Lung (tissue), 12 donors: ENCODE measurements around the gene NPEPL1. TPM values are rescaled to one million over a fixed set of nuclear protein-coding genes. Genes with fewer than 3 reads are reported as not detected.
A peak's percentile ranks its signal among the peaks of the same experiment; 100 is the strongest.

Experiments used
- ATAC-seq: fragments of 200-7000 bp; cut with Tn5 transposase; one replicate; pipeline ENCODE4 v1.9.1; 2020; ENCODE audit warnings: moderate number of reproducible peaks; ENCODE audit not compliant: insufficient read depth, low FRiP score
- DNase-seq, 3 donors: peaks; one replicate each; pipeline ENCODE4 v3.0.0-alpha.2; 2013 to 2017
- H3K27ac ChIP-seq, 2 donors: one replicate each; pipeline ENCODE4 v1.5.1; 2013; ENCODE audit warnings: mild to moderate bottlenecking in 2 of 2, moderate library complexity in 2 of 2, control low read depth in 1 of 2, inconsistent platforms in 1 of 2, low read depth in 1 of 2, low read length in 1 of 2
- H3K27me3 ChIP-seq, 3 donors: one replicate each; pipeline ENCODE4 v1.5.1; 2013; ENCODE audit warnings: low read length in 2 of 3; ENCODE audit not compliant: control insufficient read depth in 3 of 3, insufficient read depth in 3 of 3
- H3K36me3 ChIP-seq, 4 donors: one replicate each; pipeline ENCODE4 v1.5.1; 2013; ENCODE audit warnings: low read length in 4 of 4, mild to moderate bottlenecking in 1 of 4, moderate library complexity in 1 of 4; ENCODE audit not compliant: control insufficient read depth in 4 of 4, insufficient read depth in 4 of 4
- H3K4me1 ChIP-seq, 5 donors: one replicate each; pipeline ENCODE4 v1.5.1; 2013; ENCODE audit warnings: low read length in 5 of 5, mild to moderate bottlenecking in 2 of 5, moderate library complexity in 1 of 5; ENCODE audit not compliant: control insufficient read depth in 5 of 5, insufficient read depth in 5 of 5
- H3K4me3 ChIP-seq: one replicate; pipeline ENCODE4 v1.5.1; 2013; ENCODE audit warnings: mild to moderate bottlenecking, control low read depth, moderate library complexity
- H3K9ac ChIP-seq, 2 donors: one replicate each; pipeline ENCODE4 v1.5.1; 2013; ENCODE audit warnings: low read length in 2 of 2, control low read depth in 1 of 2; ENCODE audit not compliant: insufficient read depth in 1 of 2
- H3K9me3 ChIP-seq, 4 donors: one replicate each; pipeline ENCODE4 v1.5.1; 2013; ENCODE audit warnings: low read length in 3 of 4, mild to moderate bottlenecking in 1 of 4, moderate library complexity in 1 of 4; ENCODE audit not compliant: control insufficient read depth in 4 of 4, insufficient read depth in 3 of 4
- WGBS, 2 donors: extraction: QIAGEN DNeasy Blood & Tissue Kit; methylation state at CpG; one replicate each; pipeline ENCODE4 v1.1.7; 2013; 5-methylcytosine and 5-hydroxymethylcytosine counted together
- polyA plus RNA-seq, 2 donors: library from polyadenylated mRNA; stranded (reverse); fragments of 200-250 nt; gene quantifications; one replicate each; pipeline ENCODE4 v1.2.1, GENCODE V29; 2013
- total RNA-seq, 2 donors: library from RNA; depleted of rRNA in 1 of 2; stranded (reverse); fragments of >200 nt in 1 of 2; gene quantifications; one replicate each; pipeline ENCODE4 v1.2.1, GENCODE V29; 2014 to 2021
- TF ChIP-seq, protein P1 (sequence below): IDR thresholded peaks from 2 replicates; pipeline ENCODE4 v1.5.1; 2012; ENCODE audit warnings: mild to moderate bottlenecking; ENCODE audit errors: control extremely low read depth, extremely low read depth
- donor health status: control.
- donor health status: control.
- donor health status: Bipolar disorder and iron deficiency.
- donor health status: healthy.
- donor health status: DM: yes; HTN: yes; CAD: no.

The NPEPL1 gene
- total and polyA plus RNA-seq, 4 donors = 24.3 to 46.2 (median 41.2) TPM

DNA sequence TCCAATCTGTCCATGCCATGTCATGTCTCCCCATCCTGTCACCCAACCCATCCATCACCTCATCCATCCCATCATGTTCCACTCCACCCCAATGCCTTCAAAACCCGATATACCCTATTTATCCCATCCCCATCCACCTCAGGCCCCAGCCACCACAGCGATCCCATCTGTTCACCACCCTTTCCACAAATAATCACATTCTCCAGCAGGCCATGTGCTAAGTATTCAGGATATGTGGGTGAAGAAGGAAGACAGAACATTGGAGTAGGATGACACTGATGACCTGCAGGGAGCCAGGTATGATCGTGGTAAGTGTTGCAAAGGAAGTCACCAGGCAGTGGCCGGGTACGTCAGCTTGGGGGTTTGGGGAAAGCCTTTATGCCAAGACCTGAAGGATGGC lies 48.8 kb downstream of the NPEPL1 start:
- ATAC-seq = no peak
- no peaks in the 10 kb centered on the region for H3K36me3 ChIP-seq
- H3K27ac ChIP-seq = no peak overlapping the region
- H3K9me3 ChIP-seq = peaks cover 0 to 5% (median 0%) of the 10 kb centered on the region in 4 donors
- no peaks in the 10 kb centered on the region for H3K27me3 ChIP-seq
- H3K4me1 ChIP-seq = peaks cover 0 to 31% (median 7%) of the 10 kb centered on the region in 5 donors
- no peak overlapping the region for H3K4me3 ChIP-seq
- H3K9ac ChIP-seq = no peak overlapping the region
- DNase-seq = no peak
- TF ChIP-seq, protein P1, sequence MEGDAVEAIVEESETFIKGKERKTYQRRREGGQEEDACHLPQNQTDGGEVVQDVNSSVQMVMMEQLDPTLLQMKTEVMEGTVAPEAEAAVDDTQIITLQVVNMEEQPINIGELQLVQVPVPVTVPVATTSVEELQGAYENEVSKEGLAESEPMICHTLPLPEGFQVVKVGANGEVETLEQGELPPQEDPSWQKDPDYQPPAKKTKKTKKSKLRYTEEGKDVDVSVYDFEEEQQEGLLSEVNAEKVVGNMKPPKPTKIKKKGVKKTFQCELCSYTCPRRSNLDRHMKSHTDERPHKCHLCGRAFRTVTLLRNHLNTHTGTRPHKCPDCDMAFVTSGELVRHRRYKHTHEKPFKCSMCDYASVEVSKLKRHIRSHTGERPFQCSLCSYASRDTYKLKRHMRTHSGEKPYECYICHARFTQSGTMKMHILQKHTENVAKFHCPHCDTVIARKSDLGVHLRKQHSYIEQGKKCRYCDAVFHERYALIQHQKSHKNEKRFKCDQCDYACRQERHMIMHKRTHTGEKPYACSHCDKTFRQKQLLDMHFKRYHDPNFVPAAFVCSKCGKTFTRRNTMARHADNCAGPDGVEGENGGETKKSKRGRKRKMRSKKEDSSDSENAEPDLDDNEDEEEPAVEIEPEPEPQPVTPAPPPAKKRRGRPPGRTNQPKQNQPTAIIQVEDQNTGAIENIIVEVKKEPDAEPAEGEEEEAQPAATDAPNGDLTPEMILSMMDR = no peak
- 84 to 89% methylated on average over 5 of the region's 5 CpGs for WGBS, 2 donors

DNA sequence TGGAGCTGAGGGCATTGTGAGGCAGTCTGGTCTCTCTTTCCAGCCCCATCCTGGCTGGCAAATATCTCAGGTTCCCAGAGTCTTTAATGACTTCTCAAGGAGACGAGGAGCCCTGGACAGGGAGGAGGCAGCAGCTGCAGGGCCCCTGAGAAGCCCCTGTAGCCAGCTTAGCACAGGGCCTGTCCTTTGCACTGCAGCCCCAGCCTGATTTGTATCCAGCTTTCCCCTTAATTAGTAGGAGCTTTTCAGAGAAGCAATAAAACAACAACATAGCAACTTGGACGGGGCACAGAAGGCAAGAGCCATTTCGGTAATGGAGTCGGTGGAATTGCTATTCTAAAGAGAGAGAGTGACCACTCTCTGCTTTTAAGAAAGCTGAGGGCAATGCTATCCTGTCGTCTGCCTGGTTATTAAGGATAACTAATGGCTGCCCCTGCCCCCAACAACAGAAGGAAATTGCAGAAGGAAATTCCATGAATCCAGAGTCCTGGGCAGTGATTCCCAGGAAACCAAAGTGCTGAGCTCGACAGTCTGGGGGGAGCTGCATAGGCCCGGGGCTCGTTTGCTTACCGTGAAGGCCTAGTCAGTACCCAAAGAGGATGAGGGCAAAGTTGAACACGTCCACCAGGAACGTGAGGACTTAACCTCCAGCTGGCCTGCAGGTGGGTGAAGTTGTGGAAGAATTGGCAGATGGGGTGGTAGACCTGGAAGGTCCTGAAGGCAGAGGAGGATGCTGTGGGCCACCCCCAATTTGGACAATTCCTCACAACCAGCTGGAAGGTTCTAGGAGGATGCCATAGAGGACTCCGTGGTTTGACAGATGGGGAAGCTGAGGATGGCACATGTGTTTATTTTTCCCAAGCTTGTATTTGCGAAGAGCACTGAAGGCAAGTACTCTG lies 50.3 kb downstream of the NPEPL1 start:
- TF ChIP-seq, protein P1 = no peak
- ATAC-seq (no peak), DNase-seq (peak in 2 of 3 donors; percentile 7 to 37)
- Histone ChIP-seq H3K9ac (no peak overlapping the region), H3K9me3 (peaks cover 0 to 5% (median 0%) of the 10 kb centered on the region in 4 donors), H3K27me3 (no peaks in the 10 kb centered on the region), H3K4me3 (no peak overlapping the region), H3K27ac (no peak overlapping the region), H3K4me1 (peaks cover 0 to 42% (median 14%) of the 10 kb centered on the region in 5 donors), H3K36me3 (no peaks in the 10 kb centered on the region)
- WGBS, 2 donors = 56 to 57% methylated on average over 13 of the region's 13 CpGs

DNA sequence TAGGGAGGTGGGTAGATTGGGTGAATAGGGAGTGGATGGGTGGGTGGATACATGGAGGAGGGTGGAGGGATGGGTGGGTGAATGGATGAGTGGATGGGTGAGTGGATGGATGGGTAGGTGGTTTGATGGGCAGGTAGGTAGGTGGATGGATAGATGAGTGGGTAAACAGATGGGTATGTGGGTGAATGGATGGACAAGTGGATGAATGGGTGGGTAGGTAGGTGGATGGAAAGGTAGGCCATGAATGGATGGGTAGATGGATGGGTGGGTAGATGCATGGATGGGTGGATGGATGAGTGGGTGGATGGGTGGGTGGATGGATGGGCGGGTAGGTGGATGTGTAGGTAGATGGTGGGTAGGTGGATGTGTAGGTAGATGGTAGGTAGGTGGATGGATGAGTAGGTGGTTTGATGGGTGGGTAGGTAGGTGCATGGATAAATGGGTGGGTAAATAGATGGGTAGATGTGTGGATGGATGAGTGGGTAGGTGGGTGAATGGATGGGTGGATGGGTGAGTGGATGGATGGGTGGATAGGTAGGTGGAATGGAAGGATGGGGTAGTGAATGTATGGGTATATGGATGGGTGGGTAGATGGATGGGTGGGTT lies 51.4 kb downstream of the NPEPL1 start:
- DNase-seq (no peak), ATAC-seq (no peak)
- 90 to 95% methylated on average over 1 of the region's 1 CpG for WGBS, 2 donors
- H3K9ac ChIP-seq = no peak overlapping the region
- no peaks in the 10 kb centered on the region for H3K27me3 ChIP-seq
- no peak overlapping the region for H3K4me3 ChIP-seq
- H3K4me1 ChIP-seq = peaks cover 0 to 42% (median 14%) of the 10 kb centered on the region in 5 donors
- no peaks in the 10 kb centered on the region for H3K36me3 ChIP-seq
- H3K9me3 ChIP-seq = peaks cover 0 to 5% (median 0%) of the 10 kb centered on the region in 4 donors
- TF ChIP-seq, protein P1 = no peak
- H3K27ac ChIP-seq = no peak overlapping the region
